Kidney (tissue), 14 donors: ENCODE measurements around the gene LLGL2. TPM values are rescaled to one million over a fixed set of nuclear protein-coding genes. Genes with fewer than 3 reads are reported as not detected.

Experiments used
- DNase-seq, 5 donors: peaks; one replicate each; pipeline ENCODE4 v3.0.0-alpha.2; 2013 to 2020
- FAIRE-seq: peaks from 2 replicates; lab custom pipeline; 2012; peaks lifted over from hg19 to GRCh38; lab: Jason Lieb, UNC
- H3K27ac ChIP-seq, 2 donors: one replicate each; pipeline ENCODE4 v1.7.0; 2013; ENCODE audit warnings: low read depth in 2 of 2, low read length in 2 of 2, inconsistent platforms in 1 of 2
- H3K27me3 ChIP-seq: one replicate; pipeline ENCODE4 v1.7.1; 2013; ENCODE audit warnings: low read length, inconsistent platforms; ENCODE audit not compliant: control insufficient read depth, insufficient read depth
- H3K36me3 ChIP-seq, 3 donors: one replicate each; pipeline versions ENCODE4 v1.7.0 to v1.7.1; 2013; ENCODE audit warnings: low read length in 3 of 3, control low read depth in 1 of 3, inconsistent platforms in 1 of 3; ENCODE audit not compliant: insufficient read depth in 3 of 3, control insufficient read depth in 2 of 3
- H3K4me1 ChIP-seq, 3 donors: one replicate each; pipeline versions ENCODE4 v1.7.0 to v1.7.1; 2013; ENCODE audit warnings: low read length in 3 of 3, inconsistent platforms in 1 of 3, low read depth in 1 of 3; ENCODE audit not compliant: control insufficient read depth in 2 of 3, insufficient read depth in 2 of 3
- H3K4me3 ChIP-seq, 3 donors: one replicate each; pipeline versions ENCODE4 v1.7.0 to v1.8.1; 2013; ENCODE audit warnings: low read length in 3 of 3, control low read depth in 1 of 3, inconsistent platforms in 1 of 3
- H3K9ac ChIP-seq, 3 donors: one replicate each; pipeline versions ENCODE4 v1.7.0 to v1.7.1; 2013; ENCODE audit warnings: low read length in 3 of 3, control low read depth in 1 of 3, inconsistent platforms in 1 of 3
- H3K9me3 ChIP-seq, 3 donors: one replicate each; pipeline versions ENCODE4 v1.7.0 to v1.7.1; 2013; ENCODE audit warnings: low read length in 3 of 3, control low read depth in 1 of 3, inconsistent platforms in 1 of 3; ENCODE audit not compliant: control insufficient read depth in 2 of 3, insufficient read depth in 1 of 3
- CTCF ChIP-seq: IDR thresholded peaks from 3 replicates; pipeline ENCODE4 v1.5.1; 2012; ENCODE audit warnings: mild to moderate bottlenecking, moderate library complexity, borderline replicate concordance; ENCODE audit not compliant: insufficient read depth; ENCODE audit errors: extremely low read depth
- intact Hi-C: fragments of 100-400 bp; cut with DNase I; formaldehyde crosslinking; loops from one replicate; pipeline ENCODE4 v1.11.1; 2022
- polyA plus RNA-seq: library from polyadenylated mRNA; stranded (reverse); fragments of 350-450 nt; fragmentation: Illumina TruSeq; extraction: RNeasy Lipid Tissue Mini Kit (QIAGEN cat#74804); gene quantifications from one replicate; pipeline ENCODE4 v1.2.3, GENCODE V29; 2014; ENCODE audit warnings: low read depth, low replicate concordance; ENCODE audit not compliant: insufficient read depth
- total RNA-seq: library from RNA; stranded (reverse); fragmentation: NEBNext Ultra II Directional; extraction: Animal tissue kit (Norgen Biotek cat#: 25700); gene quantifications from one replicate; pipeline ENCODE4 v1.2.1, GENCODE V29; 2021
- donor health status: control.
- donor health status: control.
- donor health status: control.
- donor health status: control.
- donor health status: control.
- donor health status: DM: yes; HTN: yes; CAD: no.
- donor health status: Normal renal cell carcinoma (clear cell type).

The LLGL2 gene
- total and polyA plus RNA-seq, 2 donors from 2014 or later = 181 to 262 TPM

- intact Hi-C loops = loop anchor here (10.0 kb wide), 1 partner anchor 81 kb away; no protein-coding TSS in a partner anchor
- peak in 1 of 5 donors; percentile 38 for DNase-seq
- Histone ChIP-seq H3K27ac (peak overlapping the region in 1 of 2 donors; percentile 18), H3K4me1 (peaks cover 0 to 35% (median 17%) of the 10 kb centered on the region in 3 donors), H3K27me3 (no peaks in the 10 kb centered on the region), H3K9me3 (no peaks in the 10 kb centered on the region), H3K36me3 (peaks cover 0 to 35% (median 5%) of the 10 kb centered on the region in 3 donors), H3K9ac (no peak overlapping the region), H3K4me3 (no peak overlapping the region)
- no peak for FAIRE-seq
- TF ChIP-seq CTCF = no peak
These were observed 19.9 kb upstream of the LLGL2 start for GRCh38 chr17:75505640-75506039.

GRCh38 chr17:75506134-75506533 lies 19.4 kb upstream of the LLGL2 start:
- DNase-seq = no peak
- no peak for FAIRE-seq

GRCh38 chr17:75506888-75507287 lies 18.6 kb upstream of the LLGL2 start:
- H3K4me3 ChIP-seq = no peak overlapping the region
- no peak for TF ChIP-seq CTCF
- intact Hi-C loops = loop anchor here (10.0 kb wide), 1 partner anchor 82 kb away; no protein-coding TSS in a partner anchor
- FAIRE-seq = no peak
- peaks cover 0 to 35% (median 22%) of the 10 kb centered on the region in 3 donors for H3K4me1 ChIP-seq
- H3K36me3 ChIP-seq = peaks cover 0 to 37% (median 5%) of the 10 kb centered on the region in 3 donors
- no peak for DNase-seq
- no peak overlapping the region for H3K9ac ChIP-seq
- no peak overlapping the region for H3K27ac ChIP-seq
- H3K27me3 ChIP-seq = no peaks in the 10 kb centered on the region
- H3K9me3 ChIP-seq = no peaks in the 10 kb centered on the region

More at GRCh38 chr17:75506134-75506533, 19.4 kb upstream of the LLGL2 start:
- intact Hi-C loops = loop anchor here (10.0 kb wide), 1 partner anchor 81 kb away; no protein-coding TSS in a partner anchor
- Histone ChIP-seq H3K27me3 (no peaks in the 10 kb centered on the region), H3K4me3 (no peak overlapping the region), H3K27ac (no peak overlapping the region), H3K9me3 (no peaks in the 10 kb centered on the region), H3K4me1 (peaks cover 0 to 31% (median 17%) of the 10 kb centered on the region in 3 donors), H3K36me3 (peaks cover 0 to 31% (median 5%) of the 10 kb centered on the region in 3 donors), H3K9ac (no peak overlapping the region)
- no peak for TF ChIP-seq CTCF
